ENCODE measurements around the gene ALOXE3. TPM values are rescaled to one million over a fixed set of nuclear protein-coding genes. Genes with fewer than 3 reads are reported as not detected.

ALOXE3 gene
- total RNA-seq, 2 donors from 2014 or later, result not detected

- peak; percentile 51 to 54 for ATAC-seq
- peak; percentile 72 for DNase-seq
- intact Hi-C loops (cut with DNase I), result no loop called here
Observed at GRCh38 chr17:8125154-8125946, 7.0 kb upstream of the ALOXE3 start.

GRCh38 chr17:8124350-8125153 lies 6.2 kb upstream of the ALOXE3 start:
- DNase-seq (no peak), ATAC-seq (no peak)
- intact Hi-C loops (cut with DNase I), result loop anchor here (5.0 kb wide), 2 partner anchors 33 to 103 kb away; no protein-coding TSS in a partner anchor

- no peak for ATAC-seq
- intact Hi-C loops (cut with DNase I), result loop anchor here (5.0 kb wide), 2 partner anchors 33 to 103 kb away; no protein-coding TSS in a partner anchor
- DNase-seq, result no peak
Observed at GRCh38 chr17:8123695-8124349, 5.5 kb upstream of the ALOXE3 start, which contains the start of gene HES7. TSS of gene HES7 (minus strand) at chr17:8124106. CDS start at chr17:8124084, 22 bp downstream.

- intact Hi-C loops (cut with DNase I), result loop anchor here (5.0 kb wide), 2 partner anchors 34 to 104 kb away; no protein-coding TSS in a partner anchor
- DNase-seq, result no peak
Observed at GRCh38 chr17:8122924-8123694, 4.8 kb upstream of the ALOXE3 start.

GRCh38 chr17:8122422-8122923 lies 4.2 kb upstream of the ALOXE3 start:
- DNase-seq (no peak), ATAC-seq (no peak)
- intact Hi-C loops (cut with DNase I), result loop anchor here (5.0 kb wide), 2 partner anchors 35 to 105 kb away; no protein-coding TSS in a partner anchor

More at GRCh38 chr17:8122924-8123694, 4.8 kb upstream of the ALOXE3 start:
- ATAC-seq, result no peak

- no peak for DNase-seq
- peak; percentile 6 to 29 for ATAC-seq
- intact Hi-C loops (cut with DNase I), result loop anchor here (5.0 kb wide), 2 partner anchors 35 to 105 kb away; no protein-coding TSS in a partner anchor
Observed at GRCh38 chr17:8121681-8122421, 3.5 kb upstream of the ALOXE3 start.

GRCh38 chr17:8121407-8121680 lies 3.0 kb upstream of the ALOXE3 start:
- ATAC-seq (no peak), DNase-seq (no peak)
- intact Hi-C loops (cut with DNase I), result loop anchor here (5.0 kb wide), 2 partner anchors 36 to 106 kb away; no protein-coding TSS in a partner anchor

GRCh38 chr17:8120520-8121406 lies 2.4 kb upstream of the ALOXE3 start:
- peak; percentile 67 for DNase-seq
- peak in 1 of 2 donors; percentile 15 for ATAC-seq
- intact Hi-C loops (cut with DNase I), result loop anchor here (5.0 kb wide), 2 partner anchors 37 to 107 kb away; no protein-coding TSS in a partner anchor

GRCh38 chr17:8119581-8120519 lies 1.5 kb upstream of the ALOXE3 start:
- DNase-seq (peak; percentile 77), ATAC-seq (peak; percentile 64)
- intact Hi-C loops (cut with DNase I), result loop anchor here (1.0 to 5.0 kb wide), 4 partner anchors 37 to 107 kb away; no protein-coding TSS in a partner anchor

GRCh38 chr17:8118769-8119580 lies 661 bp upstream of the ALOXE3 start:
- intact Hi-C loops (cut with DNase I), result loop anchor here in 1 of 2 donors (1.0 kb wide), 2 partner anchors 67 to 102 kb away; no protein-coding TSS in a partner anchor
- ATAC-seq (peak; percentile 80 to 81), DNase-seq (peak; percentile 91)

- no peak for DNase-seq
- no peak for ATAC-seq
- intact Hi-C loops (cut with DNase I), result no loop called here
Observed at GRCh38 chr17:8117367-8117979, 841 bp downstream of the ALOXE3 start.

- ATAC-seq, result no peak
- intact Hi-C loops (cut with DNase I), result no loop called here
Observed at GRCh38 chr17:8116776-8117175, 1.5 kb downstream of the ALOXE3 start.

GRCh38 chr17:8110907-8111306 lies 7.4 kb downstream of the ALOXE3 start:
- intact Hi-C loops (cut with DNase I), result loop anchor here in 1 of 2 donors (5.0 kb wide), 1 partner anchor 34 kb away; no protein-coding TSS in a partner anchor
- no peak for DNase-seq
- no peak for ATAC-seq

More at GRCh38 chr17:8116776-8117175, 1.5 kb downstream of the ALOXE3 start:
- no peak for DNase-seq

GRCh38 chr17:8110456-8110804 lies 7.9 kb downstream of the ALOXE3 start:
- no peak for ATAC-seq
- no peak for DNase-seq
- intact Hi-C loops (cut with DNase I), result loop anchor here in 1 of 2 donors (5.0 kb wide), 1 partner anchor 33 kb away; no protein-coding TSS in a partner anchor
